IMR-90 (cell line): ENCODE measurements around the gene POLE3. TPM values are rescaled to one million over a fixed set of nuclear protein-coding genes. Genes with fewer than 3 reads are reported as not detected.

ENCODE experiments used
- ATAC-seq: fragments of 200-7000 bp; cut with Tn5 transposase; 2 replicates; pipeline ENCODE4 v1.9.1; 2020; ENCODE audit warnings: low read depth, mild to moderate bottlenecking, moderate library complexity
- BruUV-seq: library from RNA; stranded (reverse); fragments of 400-500 nt; replicated peaks from 2 replicates; lab custom pipeline; 2021; lab: Mats Ljungman, UMichigan
- CTCF ChIA-PET: fragments of 300-600 bp; formaldehyde crosslinking; extraction: SDS; loops from one replicate; lab custom pipeline; 2021; ENCODE audit warnings: antibody characterized with exemption; lab: Yijun Ruan, JAX
- POLR2A ChIA-PET: fragments of 300-600 bp; sonication (Branson Sonifier 250); formaldehyde crosslinking; loops from one replicate; lab custom pipeline; 2022; ENCODE audit warnings: antibody characterized with exemption; ENCODE audit not compliant: unreplicated experiment; lab: Charles Lee
- DNase-seq: peaks from one replicate; pipeline ENCODE4 v3.0.0; 2013
- H2AFZ ChIP-seq: replicated peaks from 2 replicates; pipeline ENCODE3; 2013; ENCODE audit warnings: low read length, mild to moderate bottlenecking; ENCODE audit not compliant: poor library complexity
- H2AK5ac ChIP-seq: 2 replicates; pipeline ENCODE4 v1.6.1; 2013; ENCODE audit warnings: low read depth, low read length, inconsistent platforms
- H2AK9ac ChIP-seq: replicated peaks from 2 replicates; pipeline ENCODE3; 2013; ENCODE audit warnings: mild to moderate bottlenecking, low read depth, low read length, moderate library complexity; ENCODE audit not compliant: poor library complexity
- H2BK120ac ChIP-seq: 2 replicates; pipeline ENCODE4 v1.6.1; 2013; ENCODE audit warnings: low read depth, low read length, inconsistent platforms
- H2BK15ac ChIP-seq: 3 replicates; pipeline ENCODE4 v1.6.1; 2013; ENCODE audit warnings: low read depth, low read length, inconsistent platforms
- H2BK20ac ChIP-seq: 2 replicates; pipeline ENCODE4 v1.6.1; 2013; ENCODE audit warnings: low read depth, mild to moderate bottlenecking, inconsistent platforms, low read length, moderate library complexity
- H2BK5ac ChIP-seq: 2 replicates; pipeline ENCODE4 v1.6.1; 2013; ENCODE audit warnings: mild to moderate bottlenecking, low read depth, low read length, inconsistent platforms; ENCODE audit not compliant: poor library complexity, severe bottlenecking
- H3K14ac ChIP-seq: replicated peaks from 2 replicates; pipeline ENCODE4 v1.6.1; 2013; ENCODE audit warnings: low read depth, low read length, inconsistent platforms
- H3K18ac ChIP-seq: 2 replicates; pipeline ENCODE4 v1.6.1; 2013; ENCODE audit warnings: low read depth, low read length, control low read depth
- H3K23ac ChIP-seq: 2 replicates; pipeline ENCODE4 v1.6.1; 2013; ENCODE audit warnings: low read depth, low read length, inconsistent platforms
- H3K27ac ChIP-seq: 2 replicates; pipeline ENCODE4 v1.5.1; 2013; ENCODE audit warnings: mild to moderate bottlenecking, control low read depth, low read length; ENCODE audit not compliant: insufficient read depth
- H3K27me3 ChIP-seq: 2 replicates; pipeline ENCODE4 v1.6.1; 2013; ENCODE audit warnings: low read length; ENCODE audit not compliant: control insufficient read depth, insufficient read depth
- H3K36me3 ChIP-seq: 2 replicates; pipeline ENCODE4 v1.6.1; 2013; ENCODE audit warnings: low read length, mixed read lengths; ENCODE audit not compliant: control insufficient read depth, insufficient read depth
- H3K4ac ChIP-seq: 2 replicates; pipeline ENCODE4 v1.6.1; 2013; ENCODE audit warnings: low read depth, low read length, inconsistent platforms
- H3K4me1 ChIP-seq: 2 replicates; pipeline ENCODE4 v1.6.1; 2013; ENCODE audit warnings: low read length, mixed read lengths; ENCODE audit not compliant: control insufficient read depth, insufficient read depth
- H3K4me2 ChIP-seq: 2 replicates; pipeline ENCODE4 v1.6.1; 2013; ENCODE audit warnings: low read depth, mild to moderate bottlenecking, control low read depth, low read length, moderate library complexity
- H3K4me3 ChIP-seq: 2 replicates; pipeline ENCODE4 v1.5.1; 2013; ENCODE audit warnings: low read depth, mild to moderate bottlenecking, control low read depth, low read length, moderate library complexity; ENCODE audit not compliant: insufficient read depth
- H3K56ac ChIP-seq: 2 replicates; pipeline ENCODE4 v1.6.1; 2013; ENCODE audit warnings: low read length, inconsistent platforms; ENCODE audit not compliant: insufficient read depth; ENCODE audit errors: extremely low read depth
- H3K79me1 ChIP-seq, 2 experiments: 2 replicates each; pipeline ENCODE4 v1.6.1; 2013; ENCODE audit warnings: low read length in 2 of 2, inconsistent platforms in 1 of 2, low read depth in 1 of 2
- H3K9ac ChIP-seq: 2 replicates; pipeline ENCODE4 v1.6.1; 2013; ENCODE audit warnings: low read depth, low read length, control low read depth
- H3K9me1 ChIP-seq: 2 replicates; pipeline ENCODE4 v1.6.1; 2013; ENCODE audit warnings: low read length, inconsistent platforms; ENCODE audit not compliant: insufficient read depth
- H3K9me3 ChIP-seq: 2 replicates; pipeline ENCODE4 v1.6.1; 2013; ENCODE audit warnings: low read length; ENCODE audit not compliant: control insufficient read depth, insufficient read depth
- H4K20me1 ChIP-seq: 2 replicates; pipeline ENCODE4 v1.6.1; 2013; ENCODE audit warnings: low read length, inconsistent platforms; ENCODE audit not compliant: insufficient read depth
- H4K5ac ChIP-seq: 2 replicates; pipeline ENCODE4 v1.6.1; 2013; ENCODE audit warnings: mild to moderate bottlenecking, low read depth, low read length, control low read depth
- H4K8ac ChIP-seq, 2 experiments: 2 replicates each; pipeline ENCODE4 v1.6.1; 2013; ENCODE audit warnings: low read depth in 2 of 2, low read length in 2 of 2, control low read depth in 1 of 2, inconsistent platforms in 1 of 2
- H4K91ac ChIP-seq: 2 replicates; pipeline ENCODE4 v1.6.1; 2013; ENCODE audit warnings: low read depth, low read length, inconsistent platforms; ENCODE audit not compliant: insufficient read depth
- BHLHE40 ChIP-seq: fragments of 150-350 bp; IDR thresholded peaks from 2 replicates; pipeline ENCODE4 v1.6.1; 2016; ENCODE audit warnings: mild to moderate bottlenecking, low read depth, low read length
- CEBPB ChIP-seq: IDR thresholded peaks from 2 replicates; pipeline ENCODE4 v1.6.1; 2012; ENCODE audit warnings: low read depth, low read length, improper control_type of control experiment
- CHD1 ChIP-seq: IDR thresholded peaks from 2 replicates; pipeline ENCODE4 v1.6.1; 2012; ENCODE audit warnings: low read depth, low read length, improper control_type of control experiment
- CTCF ChIP-seq: conservative IDR thresholded peaks from 2 replicates; pipeline ENCODE4 v1.5.1; 2012; ENCODE audit warnings: mild to moderate bottlenecking, low read depth, low read length, improper control_type of control experiment
- FOS ChIP-seq: fragments of 150-350 bp; IDR thresholded peaks from 2 replicates; pipeline ENCODE4 v1.6.1; 2016; ENCODE audit warnings: low read depth, low read length
- MAFK ChIP-seq: IDR thresholded peaks from 2 replicates; pipeline ENCODE4 v1.6.1; 2012; ENCODE audit warnings: low read depth, low read length, improper control_type of control experiment
- MAZ ChIP-seq: IDR thresholded peaks from 2 replicates; pipeline ENCODE4 v1.6.1; 2012; ENCODE audit warnings: low read depth, mild to moderate bottlenecking, low read length, improper control_type of control experiment, moderate library complexity, borderline replicate concordance
- MXI1 ChIP-seq: IDR thresholded peaks from 2 replicates; pipeline ENCODE4 v1.6.1; 2012; ENCODE audit warnings: low read depth, mild to moderate bottlenecking, low read length, moderate library complexity, borderline replicate concordance
- NFE2L2 ChIP-seq: fragments of 150-350 bp; IDR thresholded peaks from 2 replicates; pipeline ENCODE4 v1.6.1; 2016; ENCODE audit warnings: low read depth, mild to moderate bottlenecking, low read length
- POLR2A ChIP-seq: IDR thresholded peaks from 2 replicates; pipeline ENCODE4 v1.6.1; 2012; ENCODE audit warnings: mild to moderate bottlenecking, low read depth, low read length
- RAD21 ChIP-seq: IDR thresholded peaks from 2 replicates; pipeline ENCODE4 v1.6.1; 2012; ENCODE audit warnings: low read length, improper control_type of control experiment
- RCOR1 ChIP-seq: IDR thresholded peaks from 2 replicates; pipeline ENCODE4 v1.6.1; 2012; ENCODE audit warnings: mild to moderate bottlenecking, low read length, improper control_type of control experiment; ENCODE audit not compliant: insufficient replicate concordance
- RFX5 ChIP-seq: IDR thresholded peaks from 2 replicates; pipeline ENCODE4 v1.8.0; 2012; ENCODE audit warnings: low read depth, mild to moderate bottlenecking, low read length, moderate library complexity
- SMC3 ChIP-seq: fragments of 150-350 bp; IDR thresholded peaks from 2 replicates; pipeline ENCODE4 v1.6.1; 2016; ENCODE audit warnings: low read depth, mild to moderate bottlenecking, antibody characterized with exemption, low read length, moderate library complexity
- USF2 ChIP-seq: fragments of 150-350 bp; IDR thresholded peaks from 2 replicates; pipeline ENCODE4 v1.6.1; 2017; ENCODE audit warnings: mild to moderate bottlenecking, antibody characterized with exemption, low read length, low read depth
- WGBS, 2 experiments: methylation state at CpG; one replicate each; pipeline versions ENCODE4 v1.1.5 to v1.1.7; 2013; ENCODE audit warnings: missing lambda C conversion rate in 2 of 2; ENCODE audit not compliant: insufficient read length in 1 of 2; ENCODE audit errors: extremely low coverage in 2 of 2; 5-methylcytosine and 5-hydroxymethylcytosine counted together
- dilution Hi-C: fragments of 300-500 bp; cut with HindIII; formaldehyde crosslinking; loops from one replicate; pipeline ENCODE4 v1.14.3; 2018; ENCODE audit warnings: low sequenced_read_pairs; ENCODE audit not compliant: unreplicated experiment
- in situ Hi-C: fragments of 300-500 bp; cut with MboI; formaldehyde crosslinking; loops from 3 replicates; pipeline ENCODE4 v1.14.3; 2019; ENCODE audit warnings: low sequenced_read_pairs, inconsistent platforms, mixed read lengths
- intact Hi-C: fragments of 100-400 bp; cut with micrococcal nuclease; formaldehyde crosslinking; loops from 2 replicates; pipeline ENCODE4 v1.10.0; 2022
- polyA plus RNA-seq, 3 experiments: library from polyadenylated mRNA; depleted of rRNA; stranded (reverse); fragments of >200 nt; gene quantifications; 2 replicates each; pipeline ENCODE4 v1.2.3, GENCODE V29; 2012; ENCODE audit warnings: low replicate concordance in 1 of 3
- total RNA-seq: library from RNA; depleted of rRNA; stranded (reverse); fragments of >200 nt; gene quantifications from 2 replicates; pipeline ENCODE4 v1.2.3, GENCODE V29; 2012
- TF ChIP-seq, protein P1 (sequence below): fragments of 150-350 bp; IDR thresholded peaks from 2 replicates; pipeline ENCODE4 v1.6.1; 2016; ENCODE audit warnings: low read depth, mild to moderate bottlenecking, low read length, moderate library complexity, borderline replicate concordance

Gene POLE3
- total and polyA plus RNA-seq, 2 of the 4 experiments (the other 2 are of a cell fraction): 34.8 to 43.0 TPM

DNA sequence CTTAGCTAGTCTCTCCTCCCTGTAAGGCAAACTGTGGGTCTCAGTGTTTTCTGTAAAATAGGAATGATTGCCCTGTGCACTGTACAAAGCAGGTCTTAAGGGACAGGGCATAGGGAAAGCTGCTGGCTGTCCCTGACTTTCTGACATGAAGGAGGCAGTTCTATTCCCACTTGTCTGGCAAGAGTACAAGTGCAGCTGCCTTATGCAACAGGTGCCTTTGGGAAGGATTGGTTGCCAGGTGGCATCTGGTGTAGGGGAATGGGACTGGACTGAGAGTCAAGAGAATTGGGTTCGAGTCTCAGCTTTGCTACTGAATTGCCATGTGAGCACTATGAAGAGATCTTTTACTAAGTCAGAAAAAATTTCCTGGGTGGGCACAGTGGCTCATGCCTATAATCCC is 51.1 kb downstream of the POLE3 start:
- no peak overlapping the region for H3K56ac ChIP-seq
- dilution Hi-C loops: no loop called here
- no peak overlapping the region for H4K8ac ChIP-seq
- DNase-seq (no peak), ATAC-seq (no peak)
- in situ Hi-C loops: no loop called here
- H3K9ac ChIP-seq: no peak overlapping the region
- no peak overlapping the region for H3K4ac ChIP-seq
- no peaks in the 10 kb centered on the region for H4K20me1 ChIP-seq
- H2AFZ ChIP-seq: no peak overlapping the region
- H3K27me3 ChIP-seq: peaks cover 48% of the 10 kb centered on the region
- H2AK9ac ChIP-seq: no peak overlapping the region
- H3K4me2 ChIP-seq: no peak overlapping the region
- no peak overlapping the region for H2AK5ac ChIP-seq
- no peak overlapping the region for H2BK120ac ChIP-seq
- POLR2A ChIA-PET: no interaction called here
- intact Hi-C loops: no loop called here
- WGBS, 2 experiments: no CpG with 5 or more reads among the region's 1 CpG
- H3K4me1 ChIP-seq: no peaks in the 10 kb centered on the region
- H3K27ac ChIP-seq: no peak overlapping the region
- CTCF ChIA-PET: no interaction called here
- H2BK15ac ChIP-seq: no peak overlapping the region
- H3K23ac ChIP-seq: no peak overlapping the region
- H2BK20ac ChIP-seq: no peak overlapping the region
- no peak overlapping the region for H3K14ac ChIP-seq
- no peak overlapping the region for H4K5ac ChIP-seq
- no TSS peak for BruUV-seq
- H3K9me3 ChIP-seq: no peaks in the 10 kb centered on the region
- H3K79me1 ChIP-seq: no peaks in the 10 kb centered on the region
- H3K36me3 ChIP-seq: no peaks in the 10 kb centered on the region
- no peak overlapping the region for H4K91ac ChIP-seq
- H3K4me3 ChIP-seq: no peak overlapping the region
- no peak overlapping the region for H2BK5ac ChIP-seq
- no peak for TF ChIP-seq BHLHE40
- no peak for TF ChIP-seq POLR2A
- no peak for TF ChIP-seq RCOR1
- TF ChIP-seq SMC3: no peak
- TF ChIP-seq RFX5: no peak
- no peak for TF ChIP-seq CEBPB
- TF ChIP-seq RAD21: no peak
- TF ChIP-seq USF2: no peak
- TF ChIP-seq CHD1: no peak
- TF ChIP-seq MXI1: no peak
- no peak for TF ChIP-seq CTCF
- TF ChIP-seq, protein P1, sequence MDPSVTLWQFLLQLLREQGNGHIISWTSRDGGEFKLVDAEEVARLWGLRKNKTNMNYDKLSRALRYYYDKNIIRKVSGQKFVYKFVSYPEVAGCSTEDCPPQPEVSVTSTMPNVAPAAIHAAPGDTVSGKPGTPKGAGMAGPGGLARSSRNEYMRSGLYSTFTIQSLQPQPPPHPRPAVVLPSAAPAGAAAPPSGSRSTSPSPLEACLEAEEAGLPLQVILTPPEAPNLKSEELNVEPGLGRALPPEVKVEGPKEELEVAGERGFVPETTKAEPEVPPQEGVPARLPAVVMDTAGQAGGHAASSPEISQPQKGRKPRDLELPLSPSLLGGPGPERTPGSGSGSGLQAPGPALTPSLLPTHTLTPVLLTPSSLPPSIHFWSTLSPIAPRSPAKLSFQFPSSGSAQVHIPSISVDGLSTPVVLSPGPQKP: no peak
- TF ChIP-seq FOS: no peak
- TF ChIP-seq NFE2L2: no peak
- no peak for TF ChIP-seq MAFK
- no peak for TF ChIP-seq MAZ
- peaks cover 3% of the 10 kb centered on the region; the same call in 1 of the 2 replicates for H3K9me1 ChIP-seq
- H3K18ac ChIP-seq: no peak overlapping the region
